VCaP (cell line): ENCODE results near the gene SF3B6.

Experiments
- H3K27ac ChIP-seq: fragments of 450-650 bp; 2 replicates; pipeline ENCODE4 v1.5.1; 2017
- TF ChIP-seq, protein P1 (sequence below): fragments of 450-650 bp; conservative IDR thresholded peaks from 2 replicates; pipeline ENCODE4 v1.5.1; 2017; ENCODE audit warnings: mild to moderate bottlenecking, moderate library complexity

SF3B6 gene

GRCh38 chr2:24077535-24077877, 1.4 kb upstream of the SF3B6 start:
- TF ChIP-seq, protein P1, sequence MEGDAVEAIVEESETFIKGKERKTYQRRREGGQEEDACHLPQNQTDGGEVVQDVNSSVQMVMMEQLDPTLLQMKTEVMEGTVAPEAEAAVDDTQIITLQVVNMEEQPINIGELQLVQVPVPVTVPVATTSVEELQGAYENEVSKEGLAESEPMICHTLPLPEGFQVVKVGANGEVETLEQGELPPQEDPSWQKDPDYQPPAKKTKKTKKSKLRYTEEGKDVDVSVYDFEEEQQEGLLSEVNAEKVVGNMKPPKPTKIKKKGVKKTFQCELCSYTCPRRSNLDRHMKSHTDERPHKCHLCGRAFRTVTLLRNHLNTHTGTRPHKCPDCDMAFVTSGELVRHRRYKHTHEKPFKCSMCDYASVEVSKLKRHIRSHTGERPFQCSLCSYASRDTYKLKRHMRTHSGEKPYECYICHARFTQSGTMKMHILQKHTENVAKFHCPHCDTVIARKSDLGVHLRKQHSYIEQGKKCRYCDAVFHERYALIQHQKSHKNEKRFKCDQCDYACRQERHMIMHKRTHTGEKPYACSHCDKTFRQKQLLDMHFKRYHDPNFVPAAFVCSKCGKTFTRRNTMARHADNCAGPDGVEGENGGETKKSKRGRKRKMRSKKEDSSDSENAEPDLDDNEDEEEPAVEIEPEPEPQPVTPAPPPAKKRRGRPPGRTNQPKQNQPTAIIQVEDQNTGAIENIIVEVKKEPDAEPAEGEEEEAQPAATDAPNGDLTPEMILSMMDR: no peak
- H3K27ac ChIP-seq: peak overlapping the region; percentile 81

DNA sequence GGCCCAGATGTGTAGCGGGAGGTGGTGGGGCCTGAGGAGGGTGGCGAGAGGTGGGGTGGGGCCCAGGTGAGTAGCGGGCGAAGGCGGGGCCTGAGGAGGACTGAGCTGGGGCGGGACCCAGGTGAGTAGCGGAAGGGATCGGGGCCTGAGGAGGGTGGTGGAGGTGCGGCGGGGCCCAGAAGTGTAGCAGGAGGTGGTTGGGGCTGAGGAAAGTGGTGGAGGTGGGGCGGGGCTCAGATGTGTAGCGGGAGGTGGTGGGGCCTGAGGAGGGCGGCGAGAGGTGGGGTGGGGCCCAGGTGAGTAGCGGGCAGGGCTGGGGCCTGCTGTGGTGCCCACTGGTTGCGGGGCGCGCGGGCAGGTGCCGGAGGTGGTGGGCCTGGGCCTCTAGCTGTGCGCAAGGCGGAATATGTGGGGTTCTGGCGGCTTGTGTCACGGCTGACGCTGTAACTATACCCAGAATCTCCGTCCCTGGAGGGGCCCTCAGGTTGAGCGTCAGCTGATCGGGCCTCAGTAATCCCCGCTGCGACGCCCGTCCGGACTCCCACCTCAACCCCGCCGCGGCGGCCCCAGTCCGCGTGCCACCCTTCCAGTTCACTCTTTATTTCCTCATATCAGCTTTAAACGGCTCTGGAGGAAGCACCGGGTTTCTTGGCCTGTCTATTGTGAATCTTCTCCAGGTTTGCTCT, 866 bp upstream of the SF3B6 start:
- TF ChIP-seq, protein P1: no peak
- peak overlapping the region; percentile 81 for H3K27ac ChIP-seq

GRCh38 chr2:24075259-24075658, 867 bp downstream of the SF3B6 start:
- peak overlapping the region; percentile 88 for H3K27ac ChIP-seq
- TF ChIP-seq, protein P1: no peak

DNA sequence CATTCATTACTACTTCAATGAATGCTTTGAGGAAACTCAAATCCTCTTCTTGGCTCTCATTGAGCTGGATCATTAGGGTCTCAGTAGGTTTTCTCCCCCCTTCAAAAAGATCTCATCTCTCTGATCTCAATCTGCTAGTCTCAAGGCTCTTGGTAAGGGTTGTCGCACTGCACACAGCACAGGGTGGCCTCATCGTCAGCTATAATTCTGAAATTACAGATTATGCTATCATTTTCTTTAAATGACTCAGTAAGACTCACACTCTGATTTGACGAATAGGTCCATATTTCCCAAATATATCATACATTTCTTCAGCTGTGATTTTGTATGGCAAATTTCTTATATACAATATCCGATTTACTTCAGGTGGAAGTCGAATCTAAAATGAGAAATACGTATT, 2.3 kb downstream of the SF3B6 start:
- TF ChIP-seq, protein P1: no peak
- no peak overlapping the region for H3K27ac ChIP-seq

GRCh38 chr2:24072259-24072658, 3.9 kb downstream of the SF3B6 start:
- TF ChIP-seq, protein P1: no peak
- H3K27ac ChIP-seq: no peak overlapping the region

GRCh38 chr2:24065341-24065740, 10.8 kb downstream of the SF3B6 start:
- no peak overlapping the region for H3K27ac ChIP-seq

GRCh38 chr2:24058564-24059271, 17.4 kb downstream of the SF3B6 start:
- H3K27ac ChIP-seq: no peak overlapping the region

More at GRCh38 chr2:24065341-24065740, 10.8 kb downstream of the SF3B6 start:
- TF ChIP-seq, protein P1: no peak

More at GRCh38 chr2:24058564-24059271, 17.4 kb downstream of the SF3B6 start:
- TF ChIP-seq, protein P1: no peak
